Measurements from ENCODE around the gene PARD3B. TPM values are rescaled to one million over a fixed set of nuclear protein-coding genes. Genes with fewer than 3 reads are reported as not detected.

Gene PARD3B
- total RNA-seq, 1 experiment from 2014 or later, result 2.0 TPM

GRCh38 chr2:205079173-205079572, 533.9 kb downstream of the PARD3B start:
- Histone ChIP-seq H3K4me2 (ENCODE audit: low read length) (no peak overlapping the region), H3K27me3 (ENCODE audit: insufficient read depth, low read length) (no peaks in the 10 kb centered on the region; the same call in 1 of the 2 replicates), H4K20me1 (ENCODE audit: insufficient read depth) (no peaks in the 10 kb centered on the region), H3K79me2 (ENCODE audit: insufficient read depth, low read length) (no peaks in the 10 kb centered on the region), H3K9me2 (ENCODE audit: insufficient read depth) (no peaks in the 10 kb centered on the region), H2AFZ (ENCODE audit: low read depth, low read length, poor library complexity, severe bottlenecking) (no peak overlapping the region), H3K9ac (ENCODE audit: low read length) (no peak overlapping the region), H3K4me1 (ENCODE audit: control insufficient read depth in 1 of 2, insufficient read depth in 2 of 2, low read length in 2 of 2) (no peaks in the 10 kb centered on the region), H3K9me3 (ENCODE audit: control insufficient read depth in 1 of 2, insufficient read depth in 1 of 2, low read depth in 1 of 2, low read length in 2 of 2) (no peaks in the 10 kb centered on the region), H3K4me3 (replicated peaks in 1 of 2; ENCODE audit: low read depth in 1 of 2, low read length in 2 of 2) (no peak overlapping the region), H3K36me3 (ENCODE audit: control insufficient read depth in 1 of 2, insufficient read depth in 2 of 2, low read length in 2 of 2) (no peaks in the 10 kb centered on the region), H3K27ac (ENCODE audit: low read depth, low read length) (no peak overlapping the region)
- BruUV-seq (replicated peaks), result no TSS peak
- ChIA-PET RAD21 (ENCODE audit: low non-redundant PET in 1 of 2, low total read pairs in 2 of 2, uncharacterized antibody in 2 of 2, unreplicated experiment in 2 of 2) (no interaction called here), POLR2A (no interaction called here), CTCF (no interaction called here)
- ATAC-seq (no peak), DNase-seq (ENCODE audit: low read depth, low spot score) (no peak)
- intact Hi-C loops (cut with micrococcal nuclease), result no loop called here
- TF ChIP-seq JUND (IDR thresholded peaks at IDR 0.05) (no peak), MAX (IDR thresholded peaks at IDR 0.05) (no peak), EZH2 (IDR thresholded peaks at IDR 0.05) (no peak), ZBTB33 (IDR thresholded peaks at IDR 0.05; ENCODE audit: extremely low read depth, insufficient replicate concordance, low read length) (no peak), RAD21 (IDR thresholded peaks at IDR 0.05; ENCODE audit: low read depth) (no peak), YY1 (IDR thresholded peaks at IDR 0.05; ENCODE audit: extremely low read depth, insufficient replicate concordance, low read depth, low read length) (no peak), ATF3 (IDR thresholded peaks at IDR 0.05) (no peak), POLR2AphosphoS5 (IDR thresholded peaks at IDR 0.05; ENCODE audit: low read depth, low read length) (no peak), EGR1 (IDR thresholded peaks at IDR 0.05; ENCODE audit: low read depth) (no peak), POLR2A (IDR thresholded peaks at IDR 0.05; ENCODE audit: borderline replicate concordance, extremely low read depth, insufficient read depth, insufficient read length) (no peak), CEBPB (IDR thresholded peaks at IDR 0.05; ENCODE audit: low read depth) (no peak), ELF1 (IDR thresholded peaks at IDR 0.05; ENCODE audit: borderline replicate concordance, low read depth) (no peak), SP1 (IDR thresholded peaks at IDR 0.05; ENCODE audit: low read depth) (no peak), TCF7L2 (IDR thresholded peaks at IDR 0.05; ENCODE audit: borderline replicate concordance, extremely low read depth, insufficient read depth, insufficient read length) (no peak)
